OCI-M1 (cell line): ENCODE measurements around the gene GLI3.

Experiments
- DNase-seq: peaks from one replicate; lab custom pipeline; 2025; lab: John Stamatoyannopoulos, UW

GLI3 gene

DNA sequence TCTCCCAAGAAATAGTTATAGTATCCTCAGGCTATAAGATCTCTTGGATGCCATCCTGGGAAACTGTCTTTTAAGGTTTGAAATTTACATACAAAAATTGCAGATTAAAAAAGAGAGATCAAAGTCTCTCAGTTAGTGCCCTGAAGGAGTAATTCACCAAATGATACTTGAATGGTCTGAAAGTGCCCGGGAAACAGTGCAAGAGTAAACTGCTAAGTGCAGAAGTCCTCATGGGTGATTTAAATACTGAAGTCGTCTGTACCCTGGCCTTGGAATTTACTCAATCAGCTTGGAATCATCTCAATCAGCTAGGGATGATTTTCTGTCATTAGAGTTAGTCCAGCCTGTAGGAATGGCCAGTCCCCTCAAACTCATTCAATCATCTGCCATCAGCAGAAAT, 155.3 kb downstream of the GLI3 start:
- no peak for DNase-seq

DNA sequence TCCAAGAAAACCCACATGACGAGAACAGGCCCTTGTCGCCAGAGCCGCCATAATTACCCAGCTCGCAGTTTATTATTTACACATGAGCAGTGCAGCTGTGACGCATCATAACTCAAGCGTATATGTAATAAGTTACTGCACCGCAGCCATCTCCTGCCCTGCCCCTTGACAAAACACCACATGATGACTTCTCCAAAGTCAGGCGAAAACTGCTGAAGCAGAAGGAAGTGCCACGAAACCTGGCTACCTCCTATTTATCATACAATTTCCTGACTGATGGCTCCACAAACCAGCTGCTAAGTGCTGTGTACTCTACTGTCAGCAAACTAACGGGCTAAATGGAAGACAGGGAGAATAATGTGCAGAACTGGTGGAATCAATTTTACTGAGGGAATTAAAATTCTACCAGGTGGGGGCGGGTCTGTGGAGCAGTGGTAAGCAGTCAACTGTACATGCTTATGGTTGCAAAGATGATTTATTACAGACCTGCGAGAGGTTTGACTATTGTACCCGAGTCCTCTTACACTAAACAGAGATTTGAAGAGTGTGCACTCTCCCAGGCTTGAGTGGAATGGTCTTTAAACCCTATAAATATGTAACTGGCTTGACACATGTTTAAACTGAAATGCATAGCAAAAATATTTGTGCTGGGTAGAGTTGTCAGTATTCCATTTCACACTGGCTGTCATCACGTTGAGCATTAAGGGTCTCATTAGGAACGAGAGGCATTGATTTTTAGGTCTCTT, 156.0 kb downstream of the GLI3 start:
- DNase-seq, result no peak

DNA sequence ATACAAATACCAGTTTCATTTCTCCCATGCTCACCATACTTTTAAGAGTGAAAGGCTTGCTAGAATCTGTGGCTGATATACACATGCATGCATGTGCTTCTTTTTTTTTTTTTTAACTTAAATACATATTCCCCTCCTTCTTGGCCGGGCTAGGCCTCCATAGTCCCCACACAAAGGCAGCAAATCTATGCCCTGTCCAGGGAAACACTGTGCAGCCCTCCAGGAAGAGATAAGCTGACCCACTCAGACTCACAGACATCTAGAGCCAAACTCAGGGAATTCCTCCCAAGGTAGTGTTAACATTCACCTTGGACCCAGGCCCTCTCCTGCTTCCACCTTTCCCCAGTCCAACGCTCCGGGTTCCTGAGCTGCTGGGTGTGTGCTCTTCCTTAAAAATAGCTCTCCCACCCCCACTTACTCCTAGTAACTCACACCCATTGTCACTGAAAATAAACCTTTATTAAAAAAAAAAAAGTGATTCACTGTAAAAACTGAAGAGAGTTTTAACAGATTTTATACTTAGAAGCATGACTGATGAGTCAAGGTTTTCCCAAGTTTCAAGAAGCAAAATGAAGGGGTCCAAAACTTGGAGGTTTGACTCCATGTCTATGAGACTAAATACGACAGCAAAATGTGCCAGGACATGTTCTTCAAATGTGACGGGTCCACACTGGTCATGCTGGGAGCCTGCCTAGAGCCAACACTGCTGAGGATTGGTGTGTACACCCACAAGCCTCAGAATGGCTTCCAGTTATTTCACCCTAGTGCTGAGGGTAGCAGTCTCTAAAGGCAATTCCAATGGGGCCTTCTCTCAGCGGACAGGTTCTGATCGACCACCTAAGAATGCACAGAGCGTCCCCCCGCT, 159.5 kb downstream of the GLI3 start:
- DNase-seq, result no peak

- DNase-seq, result no peak
These were observed 160.1 kb downstream of the GLI3 start for GRCh38 chr7:42076870-42077269.

- DNase-seq, result no peak
These were observed 161.6 kb downstream of the GLI3 start for GRCh38 chr7:42075418-42075817.

- no peak for DNase-seq
These were observed 162.9 kb downstream of the GLI3 start for GRCh38 chr7:42074076-42074475.

DNA sequence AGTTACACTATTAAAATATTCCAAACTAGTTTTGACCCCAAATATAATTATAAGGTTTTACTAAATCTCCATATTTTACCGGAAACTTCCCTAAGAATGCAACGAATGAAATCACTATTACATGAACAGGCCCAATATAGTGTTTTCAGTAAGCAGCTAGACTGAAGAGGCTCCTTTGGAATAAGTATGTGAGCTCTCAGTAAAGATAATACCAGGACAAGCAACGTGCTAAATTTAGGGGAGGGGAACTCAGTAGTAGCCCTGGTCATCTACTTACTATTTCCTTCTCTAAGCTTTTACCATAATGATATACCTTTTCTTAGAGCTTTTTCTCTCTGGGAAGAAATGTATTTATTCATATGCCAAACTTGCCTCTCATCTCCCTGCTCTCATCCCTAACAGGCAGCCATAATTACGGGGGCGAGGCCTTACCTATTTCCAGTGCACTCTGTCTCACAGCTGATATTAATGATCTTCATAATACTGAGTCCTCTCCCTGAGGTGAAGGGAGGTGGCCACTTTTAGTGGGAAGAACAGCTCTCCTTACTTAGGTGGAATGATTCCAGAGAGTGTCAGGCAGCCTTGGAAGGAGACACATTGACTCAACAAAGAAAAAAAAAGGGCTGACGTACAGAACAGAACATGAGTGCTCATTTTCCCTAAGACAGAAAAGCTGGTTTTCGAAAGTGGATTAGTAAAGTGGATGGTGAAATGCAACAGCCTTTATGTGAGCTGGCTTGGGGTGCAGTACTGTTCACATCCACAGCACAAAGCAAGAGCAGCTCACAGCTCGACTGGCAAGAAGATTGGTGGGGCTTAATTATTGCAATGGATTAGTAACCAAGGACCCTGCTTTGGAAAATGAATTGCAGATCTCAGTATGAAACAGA, 165.4 kb downstream of the GLI3 start:
- DNase-seq, result no peak

- no peak for DNase-seq
These were observed 166.9 kb downstream of the GLI3 start for GRCh38 chr7:42070068-42070467.

DNA sequence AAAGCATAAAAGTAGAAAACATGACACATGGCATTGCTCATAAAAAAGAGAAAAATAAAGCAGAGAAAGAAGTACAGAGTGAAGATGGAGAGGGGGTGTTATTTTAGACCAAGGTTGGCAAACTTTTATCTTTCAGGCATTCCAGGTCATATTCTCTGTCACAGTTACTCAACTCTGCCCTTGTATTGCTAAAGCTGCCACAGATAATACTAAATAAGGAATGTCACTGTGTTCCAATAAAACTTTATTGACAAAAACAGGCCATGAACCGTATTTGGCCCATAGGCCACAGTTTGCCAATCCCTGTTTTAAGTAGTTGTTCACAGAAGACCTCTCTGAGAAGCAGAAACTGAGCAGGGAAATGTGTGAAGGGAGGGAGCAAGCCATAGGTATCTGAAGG, 167.4 kb downstream of the GLI3 start:
- no peak for DNase-seq

GRCh38 chr7:42068554-42069280, 168.3 kb downstream of the GLI3 start:
- DNase-seq, result no peak

GRCh38 chr7:42065942-42066341, 171.1 kb downstream of the GLI3 start:
- DNase-seq, result no peak

DNA sequence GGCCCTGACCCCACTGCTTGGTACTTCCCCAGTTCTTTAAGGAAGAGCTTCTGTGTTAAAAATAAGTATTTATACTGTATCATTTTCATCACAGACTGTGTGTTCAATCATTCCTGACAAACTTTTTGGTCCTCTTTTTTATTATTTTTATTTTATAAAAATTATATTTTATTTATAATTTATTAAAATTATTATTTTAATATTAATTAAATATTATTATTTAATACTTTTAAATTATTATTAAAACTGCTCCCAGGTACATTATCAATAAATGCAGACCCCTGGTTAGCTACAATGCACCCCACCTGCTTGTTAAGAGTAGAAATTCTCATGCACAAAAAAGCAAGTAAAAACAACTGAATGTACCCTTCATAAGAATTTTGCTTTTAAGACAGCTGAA, 172.0 kb downstream of the GLI3 start:
- DNase-seq, result no peak

- DNase-seq, result no peak
These were observed 172.5 kb downstream of the GLI3 start for GRCh38 chr7:42064534-42064933.

DNA sequence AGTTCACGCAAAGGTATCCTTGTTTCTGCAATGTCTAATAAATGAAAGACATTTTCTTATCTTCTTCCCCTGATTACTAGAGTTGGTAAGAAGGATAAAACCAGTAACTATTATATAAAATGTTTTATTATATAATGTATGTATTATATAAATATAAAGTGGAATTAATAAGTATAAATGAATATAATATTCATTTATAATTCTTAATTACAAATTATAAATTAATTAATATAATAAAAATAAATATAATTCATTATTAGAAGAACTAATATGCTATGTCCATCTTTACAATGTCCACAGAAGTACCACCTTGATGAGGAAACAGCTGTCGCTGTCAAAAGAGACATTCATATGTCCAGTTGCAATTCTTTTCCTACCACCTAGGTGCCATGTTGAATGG, 177.7 kb downstream of the GLI3 start:
- DNase-seq, result no peak

DNA sequence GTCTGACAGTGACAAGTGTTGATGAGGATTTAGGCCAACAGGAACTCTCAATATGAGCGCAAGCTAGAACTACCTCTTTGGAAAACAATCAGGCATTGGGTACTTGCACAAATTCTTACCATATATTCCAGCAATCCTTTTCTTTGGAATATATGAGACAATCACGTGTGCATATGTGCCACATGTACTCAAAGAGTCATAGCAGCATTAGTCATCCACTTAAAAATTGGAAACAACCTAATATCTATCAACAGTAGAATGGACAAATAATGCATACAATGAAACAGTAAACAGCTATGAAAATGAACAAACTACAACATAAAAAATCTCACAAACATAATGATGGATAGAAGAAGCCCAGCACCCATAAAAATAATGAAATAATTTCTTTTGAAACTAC, 179.7 kb downstream of the GLI3 start:
- DNase-seq, result no peak

DNA sequence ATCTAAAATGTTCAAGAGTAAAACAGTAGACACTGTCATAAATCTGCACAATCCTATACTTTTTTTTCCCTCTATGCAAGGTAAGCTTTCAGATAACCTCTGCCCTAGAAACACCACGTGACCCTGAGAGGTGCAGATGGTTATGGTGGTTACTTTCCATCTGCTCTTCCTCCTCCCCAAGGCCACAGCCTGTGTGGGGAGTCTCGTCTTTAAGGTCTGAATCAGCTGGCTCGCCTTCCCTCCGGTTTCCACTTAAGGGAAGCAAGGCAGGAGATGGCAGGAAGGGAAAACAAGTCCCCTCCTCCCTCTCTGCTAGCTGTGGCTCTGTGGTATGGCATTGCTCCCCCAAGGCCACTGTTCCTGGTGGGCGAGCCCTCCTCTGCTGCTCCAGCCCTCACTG, 181.8 kb downstream of the GLI3 start:
- no peak for DNase-seq

GRCh38 chr7:42053834-42054233, 183.2 kb downstream of the GLI3 start:
- DNase-seq, result no peak

DNA sequence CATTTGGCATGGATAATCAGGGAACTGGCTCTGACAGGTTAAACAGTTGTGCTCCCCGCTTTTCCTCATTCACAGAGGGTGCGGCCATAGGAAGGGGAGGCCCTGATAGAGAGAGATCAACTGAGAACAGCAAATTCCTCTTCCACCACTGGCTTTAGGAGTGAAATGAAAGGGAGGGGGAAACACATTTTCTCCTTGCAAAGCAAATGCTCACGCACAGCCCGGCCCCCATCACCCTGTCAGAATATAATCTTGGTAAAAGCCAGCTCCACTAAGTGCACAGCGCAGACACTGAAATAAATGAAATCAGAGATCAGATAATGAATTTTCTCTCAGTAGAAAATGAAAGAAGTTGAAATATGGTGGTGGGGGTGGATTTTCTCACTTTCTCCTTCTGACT, 187.2 kb downstream of the GLI3 start:
- no peak for DNase-seq

GRCh38 chr7:42046483-42046882, 190.5 kb downstream of the GLI3 start:
- DNase-seq, result no peak

GRCh38 chr7:42045961-42046360, 191.0 kb downstream of the GLI3 start:
- DNase-seq, result no peak

DNA sequence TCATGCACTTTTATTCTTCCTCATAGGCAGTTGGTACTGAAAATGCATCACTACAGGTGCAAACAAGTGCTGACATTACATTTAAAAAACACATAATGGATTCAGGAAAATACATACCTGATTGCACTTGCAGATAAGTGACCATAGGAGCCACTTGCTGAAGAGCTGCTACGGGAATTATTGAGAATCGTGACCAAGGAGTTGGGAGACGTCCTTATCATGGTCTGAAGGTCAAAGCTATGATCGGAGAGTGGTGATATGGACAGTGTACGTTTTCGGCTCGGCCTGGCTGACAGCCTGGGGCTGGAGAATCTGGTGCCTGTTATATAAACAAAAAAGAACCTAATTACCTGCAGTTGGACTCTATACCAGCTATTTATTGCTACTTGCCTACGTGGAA, 197.1 kb downstream of the GLI3 start:
- DNase-seq, result no peak

GRCh38 chr7:42035210-42035609, 201.8 kb downstream of the GLI3 start:
- DNase-seq, result no peak
